Fibroblast of lung (primary cell): ENCODE results near the gene LCORL.

Experiments
- EZH2 ChIP-seq: IDR thresholded peaks from 2 replicates; pipeline ENCODE4 v1.5.1; 2012; ENCODE audit warnings: low read length, control low read depth, mild to moderate bottlenecking; ENCODE audit errors: missing control alignments
- TF ChIP-seq, protein P1 (sequence below), 2 donors: IDR thresholded peaks in 1 of 2; conservative IDR thresholded peaks in 1 of 2; 1 replicate in 1 of 2; 2 replicates in 1 of 2; pipeline ENCODE4 v1.5.1; 2011 to 2012; ENCODE audit warnings: low read length in 2 of 2, control low read depth in 1 of 2, inconsistent platforms in 1 of 2, low read depth in 1 of 2, mild to moderate bottlenecking in 1 of 2

DNA sequence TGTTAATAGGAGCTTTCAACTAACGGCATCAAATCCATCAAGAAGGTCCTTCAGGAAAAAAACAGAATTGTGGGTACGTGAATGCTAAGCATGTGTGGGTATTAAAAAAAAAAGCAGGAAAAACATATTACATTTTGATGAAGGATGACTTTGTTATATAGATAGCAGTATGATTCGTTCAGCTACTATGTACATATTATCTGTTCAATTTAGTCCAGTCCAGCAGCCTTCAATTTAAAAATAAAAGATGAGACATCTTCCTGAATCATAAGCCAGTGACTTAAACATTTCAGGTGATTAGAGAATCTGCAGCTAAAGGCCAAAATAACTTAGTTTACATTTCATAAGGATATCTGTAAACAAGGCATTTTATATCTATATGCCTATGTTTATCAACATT lies 63.4 kb downstream of the LCORL start:
- TF ChIP-seq, protein P1, sequence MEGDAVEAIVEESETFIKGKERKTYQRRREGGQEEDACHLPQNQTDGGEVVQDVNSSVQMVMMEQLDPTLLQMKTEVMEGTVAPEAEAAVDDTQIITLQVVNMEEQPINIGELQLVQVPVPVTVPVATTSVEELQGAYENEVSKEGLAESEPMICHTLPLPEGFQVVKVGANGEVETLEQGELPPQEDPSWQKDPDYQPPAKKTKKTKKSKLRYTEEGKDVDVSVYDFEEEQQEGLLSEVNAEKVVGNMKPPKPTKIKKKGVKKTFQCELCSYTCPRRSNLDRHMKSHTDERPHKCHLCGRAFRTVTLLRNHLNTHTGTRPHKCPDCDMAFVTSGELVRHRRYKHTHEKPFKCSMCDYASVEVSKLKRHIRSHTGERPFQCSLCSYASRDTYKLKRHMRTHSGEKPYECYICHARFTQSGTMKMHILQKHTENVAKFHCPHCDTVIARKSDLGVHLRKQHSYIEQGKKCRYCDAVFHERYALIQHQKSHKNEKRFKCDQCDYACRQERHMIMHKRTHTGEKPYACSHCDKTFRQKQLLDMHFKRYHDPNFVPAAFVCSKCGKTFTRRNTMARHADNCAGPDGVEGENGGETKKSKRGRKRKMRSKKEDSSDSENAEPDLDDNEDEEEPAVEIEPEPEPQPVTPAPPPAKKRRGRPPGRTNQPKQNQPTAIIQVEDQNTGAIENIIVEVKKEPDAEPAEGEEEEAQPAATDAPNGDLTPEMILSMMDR (conservative IDR thresholded peaks at IDR 0.05 in 1 of 2, IDR thresholded peaks at IDR 0.05 in 1 of 2; ENCODE audit: low read depth in 1 of 2, low read length in 2 of 2): no peak
- no peak for TF ChIP-seq EZH2
